Hematopoietic multipotent progenitor cell treated with erythropoietin and hydrocortisone succinate and interleukin-3 and kit ligand, for 4 days (in vitro differentiated cells): ENCODE measurements around the gene PDPR.
"Not testable (repeated sequence)": the region's sequence is repeated elsewhere in the genome, so short reads cannot be mapped to it uniquely, and the experiment has no call there.

Experiments used
- DNase-seq: peaks from one replicate; pipeline ENCODE4 v3.0.0-alpha.2; 2015

PDPR gene

GRCh38 chr16:70135796-70136195 lies 21.7 kb downstream of the PDPR start:
- DNase-seq = not testable (repeated sequence)

- not testable (repeated sequence) for DNase-seq
Observed at GRCh38 chr16:70136595-70136994, 22.5 kb downstream of the PDPR start.

GRCh38 chr16:70142739-70143138 lies 28.6 kb downstream of the PDPR start:
- not testable (repeated sequence) for DNase-seq

DNA sequence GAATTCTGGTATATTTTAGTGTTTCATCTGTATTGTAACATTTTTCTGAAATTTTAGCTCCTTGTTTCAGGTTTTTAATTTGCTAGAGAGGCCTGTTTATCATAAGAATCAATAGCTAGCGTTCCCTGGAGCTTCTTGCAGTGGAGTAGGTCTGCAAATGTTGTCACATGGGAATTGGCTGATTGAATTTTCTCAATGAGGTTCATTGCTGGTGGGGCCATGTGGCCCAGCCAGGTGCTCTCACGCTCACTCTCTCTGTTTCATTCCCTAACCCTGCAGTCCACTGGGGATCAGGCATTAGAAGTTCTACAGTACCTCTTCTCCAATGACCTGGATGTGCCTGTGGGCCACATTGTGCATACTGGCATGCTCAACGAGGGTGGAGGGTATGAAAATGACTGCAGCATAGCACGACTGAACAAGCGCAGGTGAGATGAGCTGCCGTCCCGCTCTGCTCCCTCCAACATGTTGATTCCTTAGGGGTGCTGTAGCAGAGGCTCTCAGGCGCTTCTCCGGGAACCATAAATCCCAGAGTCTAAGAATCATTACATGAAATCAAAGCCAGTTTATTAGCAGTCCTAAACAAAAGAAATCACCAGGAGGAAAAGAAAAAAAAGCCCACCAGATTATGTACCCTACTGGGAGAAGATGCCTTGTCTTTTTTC lies 29.2 kb downstream of the PDPR start:
- DNase-seq = not testable (repeated sequence)

- not testable (repeated sequence) for DNase-seq
Observed at GRCh38 chr16:70147853-70148252, 33.7 kb downstream of the PDPR start.

DNA sequence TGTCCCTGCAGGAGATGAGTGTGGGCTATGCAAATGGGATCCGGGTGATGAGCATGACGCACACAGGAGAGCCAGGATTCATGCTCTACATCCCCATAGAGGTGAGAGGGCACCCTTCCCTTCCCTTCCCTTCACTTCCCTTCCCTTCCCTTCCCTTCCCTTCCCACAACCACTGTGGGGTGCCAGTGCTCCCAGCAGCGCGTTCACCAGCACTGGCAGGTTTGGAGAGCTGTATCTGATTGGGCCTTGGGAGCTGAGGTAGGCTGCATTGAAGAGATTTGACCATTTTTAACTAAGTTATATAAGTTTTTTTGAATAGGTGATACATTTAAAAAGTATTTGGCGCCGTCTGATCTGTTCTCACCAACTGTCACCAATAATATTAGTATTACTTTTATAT lies 34.3 kb downstream of the PDPR start:
- not testable (repeated sequence) for DNase-seq

DNA sequence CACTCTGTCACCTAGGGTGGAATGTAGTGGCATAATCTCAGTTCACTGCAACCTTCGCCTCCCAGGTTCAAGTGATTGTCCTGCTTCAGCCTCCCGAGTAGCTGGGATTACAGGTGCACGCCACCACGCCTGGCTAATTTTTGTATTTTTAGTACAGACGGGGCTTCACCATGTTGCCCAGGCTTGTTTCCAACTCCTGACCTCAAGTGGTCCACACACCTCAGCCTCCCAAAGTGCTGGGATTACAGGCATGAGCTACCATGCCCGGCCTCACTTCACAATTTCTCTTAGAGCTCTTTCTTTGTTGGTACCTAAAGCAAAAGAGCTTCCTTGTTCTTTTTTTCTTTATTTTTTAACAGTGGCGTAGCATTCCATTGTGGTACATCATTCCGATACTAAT lies 35.2 kb downstream of the PDPR start:
- DNase-seq = not testable (repeated sequence)

- no peak for DNase-seq
Observed at GRCh38 chr16:70151391-70151790, 37.3 kb downstream of the PDPR start.

DNA sequence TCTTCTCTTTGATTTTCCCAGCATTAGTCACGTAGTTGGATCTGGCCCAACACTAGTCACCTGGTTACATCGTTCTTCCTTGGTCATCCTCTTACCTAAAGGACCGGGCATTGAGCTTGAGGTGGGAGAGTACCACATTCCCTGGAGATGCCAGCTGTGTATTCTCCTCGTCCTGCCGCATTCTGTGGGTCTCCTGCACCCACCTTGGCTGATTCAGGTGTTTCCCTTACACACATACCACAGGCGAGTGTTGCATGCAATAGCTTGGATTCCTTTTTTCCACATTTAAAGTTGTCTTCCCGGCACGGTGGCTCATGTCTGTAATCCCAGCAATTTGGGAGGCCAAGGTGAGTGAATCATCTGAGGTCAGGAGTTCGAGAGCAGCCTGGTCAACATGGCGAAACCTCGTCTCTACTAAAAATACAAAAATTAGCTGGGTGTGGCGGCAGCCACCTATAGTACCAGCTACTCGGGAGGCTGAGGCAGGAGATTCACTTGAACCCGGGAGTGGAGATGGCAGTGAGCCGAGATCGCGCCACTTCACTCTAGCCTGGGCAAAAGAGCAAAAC lies 37.9 kb downstream of the PDPR start:
- DNase-seq = no peak

GRCh38 chr16:70152578-70153302 lies 38.6 kb downstream of the PDPR start:
- no peak for DNase-seq

DNA sequence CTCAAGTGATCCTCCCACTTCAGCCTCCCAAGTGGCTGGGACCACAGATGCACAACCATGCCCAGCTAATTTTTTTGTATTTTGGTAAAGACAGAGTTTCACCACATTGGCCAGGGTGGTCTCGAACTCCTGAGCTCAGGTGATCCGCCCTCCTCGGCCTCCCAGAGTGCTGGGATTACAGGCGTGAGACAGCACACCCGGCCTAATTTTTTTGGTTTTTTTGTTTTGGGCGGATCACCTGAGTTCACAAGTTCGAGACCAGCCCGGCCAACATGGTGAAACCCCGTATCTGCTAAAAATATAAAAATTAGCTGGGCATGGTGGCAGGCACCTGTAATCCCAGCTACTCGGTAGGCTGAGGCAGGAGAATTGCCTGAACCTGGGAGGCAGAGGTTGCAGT lies 40.6 kb downstream of the PDPR start:
- not testable (repeated sequence) for DNase-seq

DNA sequence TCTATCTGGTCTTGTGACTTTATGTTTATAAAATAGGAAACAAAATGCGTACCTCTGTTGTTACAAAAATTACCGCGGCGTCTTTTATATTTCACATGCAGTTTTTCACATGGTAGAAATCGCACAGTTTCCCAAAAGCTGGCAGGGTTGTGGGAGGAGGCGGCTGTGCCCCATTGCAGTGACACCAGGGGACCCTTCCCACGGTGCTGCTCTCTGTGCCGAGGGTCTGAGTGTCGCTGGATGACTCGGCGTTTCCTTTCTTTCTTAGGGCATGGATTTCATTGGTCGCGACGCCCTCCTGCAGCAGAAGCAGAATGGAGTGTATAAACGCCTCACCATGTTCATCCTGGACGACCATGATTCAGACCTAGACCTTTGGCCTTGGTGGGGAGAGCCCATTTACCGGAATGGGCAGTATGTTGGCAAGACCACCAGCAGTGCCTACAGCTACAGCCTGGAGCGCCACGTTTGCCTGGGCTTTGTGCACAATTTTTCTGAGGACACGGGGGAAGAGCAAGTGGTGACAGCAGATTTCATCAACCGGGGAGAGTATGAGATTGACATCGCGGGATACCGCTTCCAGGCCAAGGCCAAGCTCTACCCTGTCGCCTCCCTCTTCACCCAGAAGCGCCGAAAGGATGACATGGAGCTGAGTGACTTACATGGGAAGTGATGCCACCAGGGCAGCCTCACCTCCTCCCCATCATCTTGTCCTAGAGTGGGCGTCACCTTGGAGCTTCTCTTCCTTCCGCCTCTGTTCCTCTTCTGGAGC lies 42.3 kb downstream of the PDPR start:
- DNase-seq = no peak

GRCh38 chr16:70157105-70157476 lies 43.0 kb downstream of the PDPR start:
- DNase-seq = no peak

GRCh38 chr16:70157477-70158260 lies 43.5 kb downstream of the PDPR start:
- no peak for DNase-seq

DNA sequence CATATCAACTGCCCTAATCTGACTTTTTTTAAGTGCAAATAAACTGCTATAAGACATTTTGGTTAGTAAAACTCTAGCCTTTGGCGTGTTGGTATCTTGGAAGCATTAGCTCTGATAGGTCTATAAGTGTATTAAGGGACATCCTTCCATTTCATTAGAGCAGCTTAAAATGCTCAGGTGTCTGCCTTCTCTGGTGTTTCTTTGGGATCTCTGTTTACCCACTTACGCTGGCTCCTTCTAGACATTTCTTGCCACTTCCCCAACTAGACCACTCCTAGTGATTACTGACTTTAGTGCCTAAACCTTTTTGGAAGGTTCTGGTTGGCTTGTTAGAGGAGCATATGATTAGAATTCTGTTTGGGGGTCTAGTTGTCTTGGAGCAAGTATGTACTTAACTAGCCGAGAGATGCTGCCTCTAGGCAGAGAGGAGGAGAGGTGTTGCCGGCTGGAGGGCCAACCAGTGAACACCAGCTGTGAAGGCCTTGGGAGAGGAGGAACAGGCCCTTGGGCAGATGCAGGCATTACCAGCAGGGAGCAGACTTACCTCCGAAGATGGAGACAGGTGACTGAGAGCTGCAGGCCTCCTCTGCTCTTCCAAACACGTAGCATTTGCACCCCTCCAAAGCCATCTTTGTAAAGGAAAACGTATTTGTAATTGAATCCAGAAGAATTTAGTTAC lies 44.3 kb downstream of the PDPR start:
- DNase-seq = no peak

GRCh38 chr16:70159355-70160348 lies 45.5 kb downstream of the PDPR start:
- DNase-seq = no peak

GRCh38 chr16:70160388-70160787 lies 46.3 kb downstream of the PDPR start:
- no peak for DNase-seq

GRCh38 chr16:70160821-70161220 lies 46.7 kb downstream of the PDPR start:
- DNase-seq = no peak

- DNase-seq = no peak
Observed at GRCh38 chr16:70161350-70161749, 47.2 kb downstream of the PDPR start.

DNA sequence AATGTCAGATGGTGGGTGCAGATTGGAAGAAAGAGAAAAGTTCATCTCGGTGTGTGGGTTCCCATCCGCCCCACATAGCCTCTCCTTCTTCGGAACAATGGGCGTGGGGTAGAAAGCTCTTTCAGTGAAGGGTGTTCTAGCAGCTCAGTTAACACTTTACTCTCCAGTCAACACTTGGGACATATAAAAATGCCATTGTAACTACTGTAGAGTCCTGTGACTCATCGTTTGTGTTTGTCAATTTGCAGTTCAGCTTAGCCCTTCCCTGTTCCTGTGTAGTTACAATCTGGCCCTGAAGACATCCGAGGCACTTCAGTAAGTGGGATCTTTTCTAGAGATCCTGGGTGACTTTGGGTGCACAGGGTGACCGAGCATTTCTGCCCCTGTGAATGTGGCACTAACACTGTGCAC lies 47.9 kb downstream of the PDPR start:
- DNase-seq = no peak

DNA sequence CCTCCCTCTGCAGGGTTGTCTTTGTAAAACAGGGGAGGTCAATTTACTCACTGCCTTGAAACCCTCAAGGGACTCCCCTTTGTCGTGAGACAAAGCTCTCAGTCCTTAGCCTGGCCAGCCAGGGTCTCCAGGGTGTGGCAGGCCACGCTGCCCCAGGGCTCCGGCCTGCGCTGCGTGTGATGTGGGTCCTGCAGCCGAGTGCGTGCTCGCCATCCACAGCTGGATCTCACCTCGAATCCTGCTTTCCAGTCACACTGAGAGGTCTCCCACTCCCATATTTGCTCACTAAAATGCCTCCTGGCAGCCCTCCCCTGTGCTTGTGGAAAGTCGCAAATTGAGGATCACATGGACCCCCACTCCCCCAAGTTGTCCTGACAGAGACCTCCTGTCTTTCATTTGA lies 49.5 kb downstream of the PDPR start:
- no peak for DNase-seq
